Measurements from ENCODE around the gene PPFIA4.

PPFIA4 gene

DNA sequence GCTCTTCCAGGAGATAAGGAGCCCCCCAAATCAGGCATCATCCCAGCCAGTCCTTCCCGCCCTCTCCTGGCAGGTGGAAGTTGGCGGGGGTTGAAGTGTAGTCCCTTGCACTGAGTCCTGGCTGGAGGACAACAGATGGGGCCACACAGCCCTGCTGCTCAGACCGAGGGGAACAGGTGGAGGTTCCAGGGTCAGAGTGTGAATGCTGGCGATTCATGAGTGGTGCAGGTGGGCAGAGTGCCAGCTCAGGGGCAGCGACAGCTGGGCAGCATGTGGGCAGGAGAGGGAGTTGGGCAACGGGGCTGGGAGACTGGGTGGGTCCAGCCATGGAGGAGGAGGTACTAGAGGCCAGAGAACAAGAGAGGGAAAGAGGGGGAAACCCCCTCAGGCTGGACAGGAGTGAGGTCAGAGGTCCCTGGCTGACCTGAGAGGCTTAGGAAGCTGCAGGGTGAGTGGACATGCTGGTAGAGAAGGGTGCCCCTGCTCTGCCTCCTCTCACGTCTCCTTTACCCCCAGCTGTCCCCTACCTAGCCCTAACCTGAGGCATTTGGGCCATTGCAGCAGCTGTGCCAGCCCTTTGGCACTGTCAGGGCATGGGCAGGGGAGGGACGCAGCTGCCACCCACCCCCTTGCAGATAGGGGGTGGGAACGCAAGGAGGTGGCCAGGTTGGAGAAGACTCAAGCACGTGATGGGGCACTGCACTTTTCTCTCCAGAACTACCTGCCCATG lies 90.0 kb downstream of the PPFIA4 start:
- no peaks in the 10 kb centered on the region for H3K36me3 ChIP-seq (ENCODE audit: control insufficient read depth, insufficient read depth, low read length)
- peaks cover 4% of the 10 kb centered on the region for H3K4me1 ChIP-seq (ENCODE audit: control insufficient read depth, insufficient read depth, low read length)
- WGBS, 2 experiments: 89% methylated on average over 9 to 10 of the region's 10 CpGs
- peaks cover 8% of the 10 kb centered on the region for H3K27me3 ChIP-seq (ENCODE audit: control insufficient read depth, insufficient read depth, low read length, poor library complexity, severe bottlenecking)
- H3K27ac ChIP-seq (ENCODE audit: insufficient read depth, low read depth, low read length, poor library complexity, severe bottlenecking): no peak overlapping the region
- no peak overlapping the region for H3K4me3 ChIP-seq (ENCODE audit: insufficient read depth, low read depth, low read length)
- no peaks in the 10 kb centered on the region for H3K9me3 ChIP-seq (ENCODE audit: control insufficient read depth, low read length)

DNA sequence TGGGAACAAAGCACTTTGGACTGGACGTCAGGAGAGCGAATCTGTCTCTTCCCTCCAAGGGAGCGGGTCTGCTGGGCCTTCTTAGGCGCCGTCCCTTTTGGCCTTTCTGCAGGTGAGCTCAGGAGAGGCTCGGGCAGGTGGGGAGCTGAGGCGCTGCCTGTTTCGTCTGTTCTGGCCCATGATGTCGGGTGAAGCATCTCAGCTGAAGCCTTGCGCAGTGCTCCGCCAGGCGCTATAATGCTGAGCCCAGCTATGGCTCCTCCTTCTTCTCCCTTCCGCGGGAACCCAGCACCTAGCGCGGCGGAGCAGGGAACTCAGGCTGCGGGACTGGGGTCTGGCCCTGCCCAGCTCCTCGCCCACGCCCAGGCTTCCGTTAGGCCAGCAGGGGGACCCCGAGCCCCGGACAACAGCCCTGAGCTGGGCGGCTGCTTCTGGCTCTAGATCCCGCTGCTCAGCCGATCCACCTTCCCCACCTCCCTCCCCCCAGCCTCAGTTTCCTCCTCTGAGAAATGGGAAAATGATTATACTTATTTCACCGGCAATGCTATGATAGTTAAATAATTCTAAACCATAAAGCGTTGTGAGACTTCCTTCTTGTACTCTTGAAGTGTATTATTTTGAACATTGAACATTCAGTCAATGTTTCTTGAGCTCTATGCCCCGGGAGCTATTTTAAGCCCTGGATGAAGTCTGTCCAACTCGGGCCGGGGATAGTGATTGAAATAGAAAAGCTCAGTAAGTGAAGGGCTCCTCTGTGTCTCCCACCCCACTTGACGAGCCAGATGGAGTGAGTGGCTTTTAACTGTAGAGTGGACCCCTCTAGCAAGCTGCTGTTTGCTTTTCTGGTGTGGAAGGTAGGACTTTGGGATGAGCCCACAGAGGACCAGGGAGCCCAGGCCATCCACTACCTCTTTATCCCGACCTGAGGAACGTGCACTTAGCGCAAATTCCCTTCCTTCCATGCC lies 91.6 kb downstream of the PPFIA4 start:
- no peak overlapping the region for H3K27ac ChIP-seq (ENCODE audit: insufficient read depth, low read depth, low read length, poor library complexity, severe bottlenecking)
- no peaks in the 10 kb centered on the region for H3K9me3 ChIP-seq (ENCODE audit: control insufficient read depth, low read length)
- 37 to 38% methylated on average over 33 to 35 of the region's 35 CpGs for WGBS, 2 experiments
- peaks cover 4% of the 10 kb centered on the region for H3K4me1 ChIP-seq (ENCODE audit: control insufficient read depth, insufficient read depth, low read length)
- no peaks in the 10 kb centered on the region for H3K36me3 ChIP-seq (ENCODE audit: control insufficient read depth, insufficient read depth, low read length)
- no peak overlapping the region for H3K4me3 ChIP-seq (ENCODE audit: insufficient read depth, low read depth, low read length)
- peaks cover 8% of the 10 kb centered on the region for H3K27me3 ChIP-seq (ENCODE audit: control insufficient read depth, insufficient read depth, low read length, poor library complexity, severe bottlenecking)

DNA sequence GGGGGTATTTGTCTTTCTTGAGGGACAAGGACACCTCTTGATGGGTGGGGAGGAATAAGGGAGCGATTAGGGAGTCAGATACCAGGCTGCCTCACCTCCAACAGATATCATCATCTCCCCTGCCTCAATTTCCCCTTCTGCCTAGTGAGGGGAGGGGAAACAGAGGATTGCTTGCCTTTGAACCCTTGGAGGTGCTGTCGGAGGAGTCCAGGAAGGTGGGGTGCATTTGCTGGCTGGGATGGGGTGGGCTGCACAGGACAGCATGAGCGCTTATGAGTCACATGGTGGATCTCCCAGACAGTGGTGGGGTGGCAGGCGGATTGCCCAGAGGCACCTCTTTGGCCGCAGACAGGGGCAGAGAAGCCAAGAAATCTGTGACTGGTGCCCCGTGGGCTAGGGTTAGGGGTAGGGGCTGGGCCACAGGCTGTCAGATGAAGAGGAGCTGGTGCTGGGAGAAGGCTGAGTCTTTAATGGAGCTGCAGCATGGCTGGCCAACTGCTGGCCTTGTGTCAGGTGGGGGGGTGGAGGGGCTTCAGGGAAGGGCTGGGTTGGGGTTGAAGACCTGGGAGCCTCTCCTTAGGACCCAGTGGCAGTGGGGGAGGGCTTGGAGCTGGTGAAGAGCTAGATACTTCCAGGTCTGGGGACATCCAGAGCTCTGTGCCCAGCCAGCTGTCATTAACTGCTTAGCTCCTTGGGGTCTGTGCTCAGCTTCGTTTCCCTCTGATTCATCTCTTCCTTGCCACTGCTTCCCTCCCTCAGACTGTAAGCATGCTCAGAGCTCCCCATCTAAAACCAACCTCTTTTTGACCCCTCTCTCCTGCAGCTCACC lies 94.2 kb downstream of the PPFIA4 start:
- H3K27me3 ChIP-seq (ENCODE audit: control insufficient read depth, insufficient read depth, low read length, poor library complexity, severe bottlenecking): peaks cover 12% of the 10 kb centered on the region
- no peaks in the 10 kb centered on the region for H3K36me3 ChIP-seq (ENCODE audit: control insufficient read depth, insufficient read depth, low read length)
- peaks cover 4% of the 10 kb centered on the region for H3K4me1 ChIP-seq (ENCODE audit: control insufficient read depth, insufficient read depth, low read length)
- no peak overlapping the region for H3K27ac ChIP-seq (ENCODE audit: insufficient read depth, low read depth, low read length, poor library complexity, severe bottlenecking)
- WGBS, 2 experiments: 89 to 91% methylated on average over 6 of the region's 7 CpGs
- no peak overlapping the region for H3K4me3 ChIP-seq (ENCODE audit: insufficient read depth, low read depth, low read length)
- no peaks in the 10 kb centered on the region for H3K9me3 ChIP-seq (ENCODE audit: control insufficient read depth, low read length)

GRCh38 chr1:203121186-203122015 lies 95.1 kb downstream of the PPFIA4 start:
- H3K4me1 ChIP-seq (ENCODE audit: control insufficient read depth, insufficient read depth, low read length): peaks cover under 1% of the 10 kb centered on the region
- no peaks in the 10 kb centered on the region for H3K9me3 ChIP-seq (ENCODE audit: control insufficient read depth, low read length)
- H3K27ac ChIP-seq (ENCODE audit: insufficient read depth, low read depth, low read length, poor library complexity, severe bottlenecking): no peak overlapping the region
- H3K4me3 ChIP-seq (ENCODE audit: insufficient read depth, low read depth, low read length): no peak overlapping the region
- H3K27me3 ChIP-seq (ENCODE audit: control insufficient read depth, insufficient read depth, low read length, poor library complexity, severe bottlenecking): peaks cover 12% of the 10 kb centered on the region
- no peaks in the 10 kb centered on the region for H3K36me3 ChIP-seq (ENCODE audit: control insufficient read depth, insufficient read depth, low read length)
- WGBS, 2 experiments: 92% methylated on average over 11 of the region's 11 CpGs

DNA sequence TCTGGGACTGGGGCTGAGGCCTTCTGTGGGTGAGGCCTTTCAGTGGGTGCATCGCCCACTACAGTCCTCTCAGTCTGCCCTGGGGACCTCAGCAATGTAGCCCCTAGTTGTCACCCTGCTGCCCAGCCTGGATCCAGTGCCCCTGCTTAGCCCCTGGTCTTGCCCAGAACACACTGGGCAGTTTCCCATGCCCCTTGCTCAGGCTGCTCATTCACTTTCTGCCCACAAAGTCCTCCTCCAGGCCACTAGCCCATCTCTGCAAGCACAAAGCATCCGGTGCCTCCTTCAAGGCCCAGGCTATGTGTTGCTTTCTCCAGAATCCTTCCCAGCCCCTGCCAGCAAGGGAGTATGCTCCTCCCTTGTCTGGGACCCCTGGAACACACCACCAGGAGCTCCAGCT lies 95.9 kb downstream of the PPFIA4 start:
- Histone ChIP-seq H3K27ac (ENCODE audit: insufficient read depth, low read depth, low read length, poor library complexity, severe bottlenecking) (no peak overlapping the region), H3K36me3 (ENCODE audit: control insufficient read depth, insufficient read depth, low read length) (no peaks in the 10 kb centered on the region), H3K9me3 (ENCODE audit: control insufficient read depth, low read length) (no peaks in the 10 kb centered on the region), H3K4me3 (ENCODE audit: insufficient read depth, low read depth, low read length) (no peak overlapping the region), H3K27me3 (ENCODE audit: control insufficient read depth, insufficient read depth, low read length, poor library complexity, severe bottlenecking) (peaks cover 17% of the 10 kb centered on the region), H3K4me1 (ENCODE audit: control insufficient read depth, insufficient read depth, low read length) (peaks cover 8% of the 10 kb centered on the region)
- 93% methylated on average over 2 of the region's 2 CpGs for WGBS, 2 experiments

- 83 to 85% methylated on average over 5 of the region's 5 CpGs for WGBS, 2 experiments
- Histone ChIP-seq H3K9me3 (ENCODE audit: control insufficient read depth, low read length) (no peaks in the 10 kb centered on the region), H3K4me3 (ENCODE audit: insufficient read depth, low read depth, low read length) (no peak overlapping the region), H3K27me3 (ENCODE audit: control insufficient read depth, insufficient read depth, low read length, poor library complexity, severe bottlenecking) (peaks cover 31% of the 10 kb centered on the region), H3K4me1 (ENCODE audit: control insufficient read depth, insufficient read depth, low read length) (peaks cover 15% of the 10 kb centered on the region), H3K27ac (ENCODE audit: insufficient read depth, low read depth, low read length, poor library complexity, severe bottlenecking) (no peak overlapping the region), H3K36me3 (ENCODE audit: control insufficient read depth, insufficient read depth, low read length) (no peaks in the 10 kb centered on the region)
Observed at GRCh38 chr1:203124011-203124410, 97.7 kb downstream of the PPFIA4 start.

- Histone ChIP-seq H3K4me3 (ENCODE audit: insufficient read depth, low read depth, low read length) (no peak overlapping the region), H3K36me3 (ENCODE audit: control insufficient read depth, insufficient read depth, low read length) (no peaks in the 10 kb centered on the region), H3K9me3 (ENCODE audit: control insufficient read depth, low read length) (no peaks in the 10 kb centered on the region), H3K27ac (ENCODE audit: insufficient read depth, low read depth, low read length, poor library complexity, severe bottlenecking) (no peak overlapping the region), H3K4me1 (ENCODE audit: control insufficient read depth, insufficient read depth, low read length) (peaks cover 17% of the 10 kb centered on the region), H3K27me3 (ENCODE audit: control insufficient read depth, insufficient read depth, low read length, poor library complexity, severe bottlenecking) (peaks cover 35% of the 10 kb centered on the region)
- WGBS, 2 experiments: 88 to 90% methylated on average over 5 of the region's 5 CpGs
Observed at GRCh38 chr1:203124546-203125317, 98.4 kb downstream of the PPFIA4 start.

DNA sequence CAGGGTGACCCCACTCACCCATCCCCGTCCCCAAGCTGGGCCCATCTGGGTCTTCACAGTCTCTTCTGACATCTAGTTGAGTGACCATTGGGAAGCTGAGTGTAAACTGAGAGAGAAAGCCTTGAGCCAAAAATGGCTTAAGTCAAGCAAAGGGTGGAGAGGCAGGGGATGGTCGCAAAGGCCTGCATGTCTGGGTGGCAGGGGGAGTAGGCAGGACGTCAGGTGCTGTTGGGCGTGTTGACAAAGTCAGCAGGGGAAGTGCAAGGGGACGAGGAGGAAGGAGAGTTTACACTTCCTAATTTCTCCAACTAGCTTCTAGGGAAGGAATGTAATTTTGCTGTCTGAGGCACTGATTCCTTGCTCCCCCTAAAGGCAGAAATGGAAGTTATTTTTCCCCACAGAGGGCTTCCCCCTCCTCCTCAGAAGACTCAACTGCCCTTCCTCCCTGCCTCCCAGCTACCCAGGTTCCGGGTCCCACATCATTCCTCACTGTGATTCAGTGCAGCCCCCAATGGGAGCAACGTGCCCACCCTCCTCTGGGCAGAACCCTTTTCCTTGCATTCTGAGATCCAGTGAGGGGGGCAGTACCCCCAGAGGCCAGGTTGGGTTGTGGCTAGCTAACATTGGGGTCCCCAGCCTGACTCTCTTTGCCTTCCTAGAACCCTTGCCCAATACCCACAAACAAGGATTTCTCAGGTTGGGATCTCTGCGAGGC lies 100.0 kb downstream of the PPFIA4 start:
- H3K27ac ChIP-seq (ENCODE audit: insufficient read depth, low read depth, low read length, poor library complexity, severe bottlenecking): no peak overlapping the region
- H3K4me3 ChIP-seq (ENCODE audit: insufficient read depth, low read depth, low read length): no peak overlapping the region
- peaks cover 20% of the 10 kb centered on the region for H3K4me1 ChIP-seq (ENCODE audit: control insufficient read depth, insufficient read depth, low read length)
- no peaks in the 10 kb centered on the region for H3K36me3 ChIP-seq (ENCODE audit: control insufficient read depth, insufficient read depth, low read length)
- H3K27me3 ChIP-seq (ENCODE audit: control insufficient read depth, insufficient read depth, low read length, poor library complexity, severe bottlenecking): peaks cover 35% of the 10 kb centered on the region
- WGBS, 2 experiments: 42% methylated on average over 8 of the region's 8 CpGs
- H3K9me3 ChIP-seq (ENCODE audit: control insufficient read depth, low read length): no peaks in the 10 kb centered on the region

All from ectodermal cell (in vitro differentiated cells).